Glomerular endothelial cell (primary cell): Measurements from ENCODE around the gene RTL10. TPM values are rescaled to one million over a fixed set of nuclear protein-coding genes. Genes with fewer than 3 reads are reported as not detected.

Experiments
- DNase-seq: peaks from one replicate; pipeline ENCODE4 v3.0.0-alpha.2; 2011; ENCODE audit warnings: low read depth, low spot score; ENCODE audit errors: extremely low read depth
- total RNA-seq: library from RNA; depleted of rRNA; stranded (reverse); fragments of >200 nt; gene quantifications from 2 replicates; pipeline ENCODE4 v1.2.3, GENCODE V29; 2015

RTL10 gene, protein sequence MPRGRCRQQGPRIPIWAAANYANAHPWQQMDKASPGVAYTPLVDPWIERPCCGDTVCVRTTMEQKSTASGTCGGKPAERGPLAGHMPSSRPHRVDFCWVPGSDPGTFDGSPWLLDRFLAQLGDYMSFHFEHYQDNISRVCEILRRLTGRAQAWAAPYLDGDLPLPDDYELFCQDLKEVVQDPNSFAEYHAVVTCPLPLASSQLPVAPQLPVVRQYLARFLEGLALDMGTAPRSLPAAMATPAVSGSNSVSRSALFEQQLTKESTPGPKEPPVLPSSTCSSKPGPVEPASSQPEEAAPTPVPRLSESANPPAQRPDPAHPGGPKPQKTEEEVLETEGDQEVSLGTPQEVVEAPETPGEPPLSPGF
- total RNA-seq, result 46.6 and 65.5 TPM in 2 replicates

DNA sequence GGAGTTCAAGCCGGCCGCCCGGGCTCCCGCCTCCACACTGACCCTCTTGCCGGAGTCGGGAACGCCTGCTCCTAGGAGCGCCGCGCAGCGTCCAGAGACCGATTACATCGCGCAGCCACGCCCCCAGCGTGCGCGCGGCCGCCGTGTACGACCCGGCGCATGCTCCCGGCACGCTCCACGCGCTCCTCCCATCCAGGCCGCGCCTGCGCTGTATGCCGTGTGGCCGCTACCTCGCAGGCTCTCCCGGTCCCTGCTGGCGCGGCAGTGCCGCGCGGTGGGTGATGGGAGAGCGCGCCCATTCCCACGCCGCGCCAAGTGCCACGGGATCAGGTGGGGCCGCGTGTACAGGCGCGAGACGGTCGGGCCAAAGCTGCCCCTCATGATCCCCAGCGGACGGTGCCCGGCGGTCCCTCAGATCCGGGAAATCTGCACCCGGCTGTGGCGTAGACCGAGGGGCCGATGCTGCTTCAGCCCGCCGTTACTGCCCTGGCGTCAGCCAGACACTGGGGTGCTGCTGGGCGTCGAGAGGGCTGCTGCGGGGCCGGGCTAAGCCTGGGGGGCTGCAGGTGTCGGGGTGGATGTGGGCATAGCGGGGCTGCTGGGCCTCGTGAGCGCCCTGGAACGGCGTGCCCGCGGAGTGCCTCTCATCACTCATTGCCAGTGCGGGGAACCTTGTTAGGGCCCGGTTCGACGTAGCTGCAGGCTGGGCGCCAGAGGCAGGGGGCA is at the start of gene RTL10, which contains the start of gene GNB1L:
Gene RTL10 (minus strand): TSS at position 97 of the 726 bp plus-strand sequence. CDS start 2,613 bp downstream, outside the sequence.
Gene GNB1L (minus strand): TSS at position 97 of the 726 bp plus-strand sequence. CDS start 33,519 bp downstream, outside the sequence.
- no peak for DNase-seq

DNA sequence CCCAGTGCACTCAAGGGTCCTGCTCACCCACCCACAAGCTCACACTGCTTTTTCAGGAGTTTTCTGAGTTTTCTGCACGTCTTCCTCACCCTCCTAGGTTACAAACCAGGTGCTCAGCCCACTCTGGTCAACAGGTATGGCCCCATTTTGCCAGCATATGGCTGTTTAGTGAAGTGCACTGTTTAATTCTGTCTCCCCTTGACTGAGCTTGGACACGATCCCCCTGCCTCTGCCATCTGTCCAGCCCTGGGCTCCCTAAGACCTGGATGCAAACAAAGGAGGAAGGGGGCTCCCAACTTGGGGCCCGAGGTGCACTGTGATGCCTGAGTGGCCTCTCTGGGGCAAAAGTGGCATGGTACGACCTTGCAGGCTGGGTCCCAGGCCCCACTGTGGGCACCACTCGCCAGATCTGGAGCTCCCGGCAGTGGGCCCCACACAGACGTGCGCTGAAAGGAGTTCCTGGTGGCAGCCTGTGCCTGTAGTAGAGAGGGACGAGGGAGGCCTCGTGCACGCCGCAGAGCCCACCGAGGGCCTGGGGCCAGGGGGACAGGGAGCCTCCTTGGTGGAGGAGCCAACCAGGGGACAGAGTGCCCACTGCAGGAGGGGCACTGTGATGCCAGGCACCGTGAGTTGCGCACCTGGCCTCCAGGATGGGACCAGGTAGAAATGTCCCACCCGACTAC is 49.6 kb upstream of the RTL10 start:
- DNase-seq, result no peak

DNA sequence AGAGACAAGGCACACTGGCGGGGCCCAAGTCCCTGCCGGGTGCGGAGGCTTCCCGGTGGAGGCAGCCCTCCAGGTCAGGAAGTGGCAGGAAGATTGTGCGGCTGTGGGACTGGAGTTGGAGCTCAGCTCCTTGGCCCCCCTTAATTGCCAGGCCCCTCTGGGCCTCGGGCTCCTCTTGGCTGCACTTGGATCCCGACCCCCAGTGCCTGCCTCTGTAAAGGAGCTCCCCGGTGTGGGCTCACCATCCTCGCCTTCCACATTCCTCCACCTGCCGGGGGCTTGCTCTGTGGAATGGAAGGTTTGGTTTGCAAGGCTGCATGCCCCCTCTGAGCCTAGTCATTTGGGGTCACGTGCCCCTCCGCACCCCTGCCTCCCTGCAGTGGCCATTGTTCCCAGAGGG is 48.8 kb upstream of the RTL10 start:
- DNase-seq, result no peak

DNA sequence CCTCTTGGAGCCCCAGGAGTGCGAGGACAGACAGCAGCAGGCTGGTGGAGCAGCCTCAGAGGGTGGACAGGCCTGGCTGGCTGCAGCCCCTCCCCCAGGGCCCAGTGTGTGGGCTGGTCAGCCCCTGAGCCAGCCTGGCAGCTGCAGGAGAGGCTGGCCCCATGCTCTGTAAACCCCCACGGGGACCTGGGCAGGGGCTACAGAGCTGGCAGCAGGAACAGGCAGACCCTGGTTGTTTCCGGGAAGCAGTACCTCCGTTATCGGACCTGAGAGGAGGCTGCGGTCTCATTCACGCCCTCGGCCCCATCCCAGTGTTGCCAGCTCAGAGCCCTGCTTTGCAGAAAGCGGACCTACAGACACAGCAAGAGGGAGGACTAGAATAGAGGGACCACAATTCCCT is 48.4 kb upstream of the RTL10 start:
- DNase-seq, result no peak

DNA sequence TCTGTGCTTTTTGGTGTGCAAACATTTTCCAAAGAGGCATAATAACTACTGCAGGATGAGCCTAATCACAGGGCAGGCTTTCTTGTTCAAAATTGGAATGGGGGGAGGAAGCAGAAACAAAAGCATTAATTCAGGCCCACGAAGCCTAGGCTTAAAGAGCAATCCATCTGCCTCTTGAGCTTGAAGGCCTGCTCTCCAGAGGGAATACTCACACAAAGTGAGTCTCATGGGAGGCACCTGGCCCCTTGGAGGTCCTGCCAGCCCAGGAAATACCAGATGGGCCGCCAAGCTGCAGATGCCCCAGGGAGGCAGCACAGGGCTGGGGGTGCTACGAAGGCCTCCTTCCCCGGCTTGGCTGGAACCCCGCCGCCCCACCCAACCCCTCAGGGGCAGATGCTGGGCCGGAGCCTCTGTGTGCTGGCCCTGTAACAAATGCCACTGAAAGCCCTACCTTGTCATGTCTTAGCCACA is 47.6 kb upstream of the RTL10 start:
- DNase-seq, result no peak

DNA sequence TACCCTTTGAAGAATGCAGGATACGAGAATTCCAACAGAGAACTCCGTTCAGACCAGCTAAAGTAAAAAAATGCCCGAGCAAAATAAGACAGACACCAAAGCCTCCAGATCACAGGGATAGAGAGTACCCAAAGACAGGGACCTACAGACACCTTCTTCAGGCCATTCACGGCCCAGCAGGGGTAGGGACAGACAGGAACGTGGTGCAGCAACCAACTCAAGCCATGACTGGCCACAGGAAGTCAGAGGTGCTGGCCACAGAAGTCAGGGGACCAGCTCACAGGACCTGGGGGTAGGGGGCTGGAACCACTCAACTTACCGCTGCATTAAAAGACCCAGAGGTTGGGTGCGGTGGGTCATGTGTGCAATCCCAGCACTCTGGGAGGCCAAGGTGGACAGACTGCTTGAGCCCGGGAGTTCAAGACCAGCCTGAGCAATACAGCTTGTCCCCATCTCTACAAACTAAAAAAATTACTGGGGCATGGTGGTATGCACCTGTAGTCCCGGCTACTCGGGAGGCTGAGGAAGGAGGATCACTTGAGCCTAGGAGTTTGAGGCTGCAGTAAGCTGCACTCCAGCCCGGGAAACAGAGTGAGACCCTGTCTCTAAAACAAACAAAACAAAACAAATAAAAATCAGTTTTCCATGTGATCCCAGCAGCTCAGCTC is 47.0 kb upstream of the RTL10 start:
- DNase-seq, result no peak

DNA sequence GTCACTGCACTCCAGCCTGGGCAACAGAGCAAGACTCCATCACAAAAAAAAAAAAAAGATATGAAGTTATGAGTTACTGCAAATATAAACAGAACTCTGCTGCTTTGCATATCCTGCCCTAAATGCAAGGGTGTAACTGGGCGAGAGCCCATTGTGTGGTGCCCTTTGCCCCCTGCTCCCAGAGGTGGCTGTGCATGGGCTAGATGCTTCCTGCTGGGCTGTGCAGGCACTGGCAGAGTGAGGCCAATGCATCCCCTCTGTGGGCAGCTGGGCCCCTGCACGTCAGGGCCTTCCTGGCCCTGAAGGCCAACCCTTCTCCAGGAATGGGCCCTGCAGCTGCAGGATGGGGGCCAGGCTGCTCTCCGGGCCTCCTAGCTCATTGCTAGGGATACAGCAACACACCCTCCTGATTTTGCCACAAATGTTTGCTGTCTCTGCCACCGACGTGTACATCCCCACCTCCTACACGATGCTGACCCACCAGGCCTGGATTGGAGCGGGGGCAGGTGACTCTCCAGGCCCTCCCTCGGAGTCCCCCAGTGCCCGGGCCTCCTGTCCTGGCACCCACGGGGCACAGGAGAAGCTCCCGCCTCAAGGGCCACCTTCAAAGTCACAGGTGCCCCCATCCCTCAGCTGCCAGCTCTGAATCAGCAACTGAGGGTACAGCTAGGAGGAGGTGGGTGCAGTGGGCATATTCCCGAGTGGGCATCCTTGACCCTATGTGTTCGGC is 46.2 kb upstream of the RTL10 start:
- no peak for DNase-seq

DNA sequence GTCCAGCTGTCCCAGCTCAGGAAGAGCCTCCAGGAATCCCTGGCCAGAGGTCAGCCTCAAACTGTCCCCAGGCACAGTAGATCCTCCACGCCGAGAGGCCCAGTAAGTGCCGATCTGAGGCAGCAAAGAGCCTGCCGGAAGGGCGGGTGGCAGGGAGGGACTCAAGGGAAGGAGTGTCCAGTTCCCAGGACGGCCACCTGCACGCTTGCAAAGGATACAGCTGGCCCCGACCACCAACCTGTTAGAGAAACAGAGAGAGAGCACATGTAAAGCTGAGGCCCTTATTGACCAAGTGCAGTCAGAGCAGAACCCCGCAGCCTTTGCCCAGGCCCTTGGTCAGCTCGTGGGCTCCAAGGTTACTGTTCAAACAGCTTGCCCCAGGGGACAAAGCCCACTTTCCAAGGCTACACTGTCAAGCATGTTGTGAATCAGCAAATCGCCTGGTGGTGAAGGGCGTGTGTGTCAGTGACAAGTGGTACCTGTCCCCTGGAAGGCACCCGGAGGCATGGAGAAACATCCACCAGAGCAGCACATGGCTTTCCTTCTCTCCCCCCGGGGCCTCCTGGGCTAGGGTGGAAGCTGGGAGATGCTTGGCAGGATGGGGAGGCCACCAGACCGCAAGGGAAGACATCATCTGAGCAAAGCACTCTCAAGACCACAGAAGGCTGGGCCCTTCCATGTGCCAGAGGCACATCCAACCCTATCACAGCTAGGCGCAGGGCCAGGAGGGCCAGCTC is 44.3 kb upstream of the RTL10 start:
- DNase-seq, result no peak

DNA sequence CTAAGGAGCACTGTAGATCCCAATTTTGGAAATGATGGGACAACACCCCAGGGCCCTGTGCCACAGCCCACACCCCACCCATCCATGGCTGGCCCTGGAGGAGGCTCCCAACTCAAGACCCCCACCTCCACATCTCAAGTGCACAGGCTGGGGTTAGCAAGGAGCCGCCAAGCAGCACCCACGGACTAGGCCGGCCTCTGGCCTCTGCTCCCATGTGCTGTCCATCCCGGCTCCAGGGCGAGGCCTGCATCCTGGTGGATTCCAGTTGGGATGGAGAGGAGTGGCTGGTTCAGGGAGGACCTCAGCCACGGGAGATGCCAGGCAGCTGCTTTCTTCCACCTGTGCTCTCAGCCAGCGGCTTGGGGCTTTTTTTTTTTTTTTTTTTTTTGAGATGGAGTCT is 43.5 kb upstream of the RTL10 start:
- no peak for DNase-seq

DNA sequence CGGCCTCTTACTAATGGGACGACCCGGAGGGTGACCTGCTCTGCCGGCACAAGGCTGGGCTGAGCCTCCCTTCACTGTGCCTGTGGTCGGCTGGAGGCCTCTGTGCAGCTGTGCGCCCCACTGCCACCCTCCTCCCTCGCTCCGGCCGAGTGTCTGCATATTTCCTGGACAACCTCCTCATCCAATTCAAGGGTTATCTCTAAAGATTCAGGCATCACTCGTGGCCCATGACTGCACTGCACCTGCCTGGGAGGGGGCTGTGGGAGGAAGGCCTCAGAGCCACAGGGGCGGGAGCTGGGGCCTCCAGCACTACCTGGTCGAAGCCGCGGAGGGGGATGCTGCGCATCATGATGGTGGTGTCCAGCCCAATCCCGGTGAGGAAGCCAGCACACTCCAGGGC is 43.1 kb upstream of the RTL10 start:
- DNase-seq, result no peak

DNA sequence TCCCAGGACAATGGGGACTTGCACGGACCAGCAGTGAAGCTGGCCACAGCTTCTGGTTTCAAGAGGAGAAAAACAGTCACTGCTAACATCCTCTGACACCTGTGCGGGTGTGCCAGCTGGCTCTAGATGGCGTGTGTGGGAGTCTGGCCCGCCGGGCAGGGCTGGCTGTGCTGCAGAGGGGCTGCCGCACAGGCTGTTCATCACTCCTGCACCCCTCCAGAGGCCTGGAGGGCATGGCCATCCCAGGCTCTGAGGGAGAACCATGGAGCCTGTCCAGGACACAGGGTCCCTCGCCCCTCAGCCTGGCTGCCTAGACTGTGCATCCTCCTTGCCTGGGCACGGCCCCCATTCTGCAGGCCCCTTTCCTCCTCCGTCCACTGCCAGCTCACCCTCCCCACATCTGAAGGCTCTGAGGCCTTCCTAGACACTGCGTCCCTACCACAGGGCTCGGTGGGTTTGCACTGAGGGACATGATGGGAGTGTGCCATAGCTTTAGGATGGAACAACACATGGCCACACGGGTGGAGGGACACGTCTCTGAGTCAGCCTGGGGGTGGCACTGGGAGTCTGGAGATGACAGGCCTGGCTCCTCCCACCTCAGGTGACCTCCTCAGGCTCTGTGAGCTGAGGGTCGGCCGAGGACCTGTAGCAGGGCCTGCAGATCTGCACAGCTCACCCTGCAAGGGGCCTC is 42.1 kb upstream of the RTL10 start:
- no peak for DNase-seq

DNA sequence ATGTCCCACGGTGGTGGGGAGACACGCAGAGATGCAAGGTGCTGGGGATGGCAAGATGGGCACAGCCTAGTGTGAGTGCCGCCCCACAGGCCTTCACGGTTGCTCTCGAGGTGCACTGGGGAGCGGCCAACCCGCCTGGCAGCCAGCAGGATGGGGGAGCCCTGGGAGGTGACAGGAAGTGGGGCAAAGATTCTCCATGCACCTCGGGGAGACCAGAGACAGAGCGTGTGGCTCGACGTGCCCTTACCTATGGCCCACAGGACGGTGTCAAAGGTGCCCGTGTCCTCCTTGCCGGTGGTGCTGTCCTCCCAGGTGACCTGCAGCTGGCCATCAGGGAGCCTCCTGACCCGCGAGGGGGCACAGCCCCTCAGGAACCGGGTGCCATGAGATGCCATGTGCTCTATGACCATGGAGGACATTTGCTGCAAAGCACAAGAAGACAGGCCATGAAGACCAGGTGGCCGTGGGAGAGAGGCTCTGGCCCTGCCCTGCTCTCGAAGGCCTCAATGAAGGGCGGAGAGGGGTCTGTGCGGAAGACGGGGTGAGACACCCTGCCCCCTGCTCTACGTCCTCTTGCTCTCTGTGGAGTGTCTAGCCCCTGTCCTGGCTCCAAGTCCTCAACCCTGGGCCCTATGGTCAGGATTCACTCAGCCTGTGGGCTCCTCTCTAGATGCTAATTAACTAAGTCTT is 40.6 kb upstream of the RTL10 start:
- no peak for DNase-seq

DNA sequence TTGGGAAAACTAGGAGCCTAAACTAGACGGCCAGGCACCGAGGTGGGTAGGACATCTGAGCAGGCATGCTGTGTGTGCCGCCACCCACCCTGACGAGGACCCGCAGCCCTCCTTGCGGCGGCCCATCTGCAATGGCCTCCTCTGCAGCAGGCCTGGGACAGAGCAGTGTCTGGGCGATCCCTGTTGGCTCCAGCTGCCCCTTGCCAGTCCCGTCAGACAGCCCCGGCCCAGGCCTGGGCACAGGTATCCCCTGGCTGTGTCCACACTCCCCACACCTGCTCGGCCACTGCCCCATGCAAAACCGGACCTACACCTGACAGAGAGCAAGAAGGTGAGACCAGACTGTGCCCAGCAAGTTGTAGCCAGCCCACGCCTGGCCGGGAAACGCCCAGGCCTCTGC is 38.7 kb upstream of the RTL10 start:
- DNase-seq, result no peak

DNA sequence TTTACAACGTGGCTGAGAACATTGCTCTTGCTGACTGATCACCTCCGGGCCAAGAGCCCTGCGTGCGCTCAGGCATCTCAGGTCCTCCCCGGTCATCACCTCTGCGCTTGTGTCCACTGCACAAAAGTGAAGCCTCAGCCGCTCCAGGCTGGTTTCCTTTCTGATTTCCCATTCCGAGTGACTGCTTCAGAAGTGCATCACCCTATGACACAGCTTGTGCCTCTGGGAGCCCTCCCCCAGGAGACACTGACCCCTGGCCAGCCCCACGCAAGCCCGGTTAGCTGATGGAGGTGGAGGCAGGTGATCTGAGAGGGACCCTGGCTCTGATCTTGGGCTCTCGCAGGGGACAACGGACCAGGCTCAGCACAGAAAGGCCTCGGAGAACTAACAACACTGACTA is 38.3 kb upstream of the RTL10 start:
- DNase-seq, result no peak

DNA sequence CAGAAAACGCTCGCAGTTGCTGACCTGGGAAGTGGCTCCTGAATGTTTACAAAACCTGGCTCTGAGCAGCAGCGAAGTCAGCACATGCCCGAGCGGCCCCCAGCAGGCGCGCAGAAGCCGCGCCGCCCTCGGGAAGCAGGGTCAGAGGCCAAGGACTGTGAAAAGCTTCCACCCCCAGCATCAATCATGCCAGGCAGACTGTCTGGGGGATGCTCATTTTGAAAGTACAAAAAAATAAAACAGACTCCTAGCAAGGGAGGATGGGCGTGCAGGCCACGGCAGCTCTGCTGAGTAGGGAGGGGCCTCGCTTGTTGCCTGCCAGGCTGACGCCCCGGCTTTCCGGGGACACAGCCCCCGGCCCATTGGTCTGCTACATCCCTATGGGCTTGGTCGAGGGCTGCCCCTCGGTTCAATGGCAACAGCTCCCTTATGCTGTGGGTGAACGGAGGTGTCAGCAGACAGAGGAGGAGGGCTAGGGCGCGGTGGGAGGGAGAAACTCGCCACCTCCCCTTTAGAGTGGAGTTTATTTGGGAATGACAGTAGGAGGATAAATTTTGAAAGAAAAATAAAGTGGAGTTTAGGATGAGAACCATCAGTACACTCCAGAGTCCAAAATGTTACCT is 37.7 kb upstream of the RTL10 start:
- DNase-seq, result no peak

DNA sequence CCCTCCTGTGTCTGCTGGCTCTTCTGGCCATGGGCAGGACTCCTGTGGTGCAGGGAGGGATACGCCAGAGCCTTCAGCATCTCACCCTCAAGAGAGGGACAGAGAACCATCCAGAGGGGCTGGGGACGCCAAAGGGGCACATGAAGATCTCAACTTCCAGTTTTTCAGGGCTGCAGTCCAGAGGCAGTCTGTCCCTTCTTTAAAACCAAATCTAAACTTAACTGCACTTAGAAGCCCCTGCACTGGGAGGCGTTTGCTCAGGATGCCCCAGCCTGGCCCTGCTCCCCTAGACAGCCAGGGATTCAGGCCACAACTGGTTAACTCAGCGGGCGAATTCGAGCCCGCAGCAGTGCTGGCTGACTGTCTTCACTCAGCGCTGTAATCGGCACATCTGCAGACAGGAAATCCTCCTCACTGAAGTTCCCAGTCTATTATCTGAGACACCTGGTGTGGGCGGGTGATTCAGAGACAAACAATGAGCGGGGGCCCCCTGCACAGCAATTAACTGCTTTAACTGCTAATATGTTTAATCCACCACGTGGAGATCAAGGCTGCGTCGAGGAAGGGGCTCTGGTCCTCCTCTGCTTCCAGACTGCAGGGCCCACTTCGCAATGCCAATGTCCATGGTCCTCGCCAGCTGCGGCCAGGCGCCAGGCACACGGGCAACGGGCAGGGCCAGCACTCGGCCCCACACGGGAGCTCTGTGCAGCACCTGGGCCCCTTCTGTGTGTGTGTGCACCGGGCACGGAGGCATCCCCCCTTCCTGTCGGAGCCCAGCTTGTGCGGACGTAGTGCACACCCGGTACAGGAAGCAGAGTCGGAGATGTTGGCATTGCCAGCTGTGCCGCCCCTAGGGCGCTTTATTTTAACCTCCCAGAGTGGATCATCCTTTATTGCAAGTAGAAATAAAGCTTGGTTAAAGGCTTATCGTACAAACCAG is 36.9 kb upstream of the RTL10 start:
- DNase-seq, result no peak
